GM10266 (cell line): ENCODE data around the gene MARK3.

Experiments used
- DNase-seq: peaks from one replicate; pipeline ENCODE4 v3.0.0; 2012; ENCODE audit errors: extremely low spot score
- CTCF ChIP-seq: IDR thresholded peaks from 2 replicates; pipeline ENCODE4 v1.5.1; 2012; ENCODE audit warnings: mild to moderate bottlenecking, low read depth; ENCODE audit not compliant: control insufficient read depth, insufficient read depth; ENCODE audit errors: missing control alignments

The MARK3 gene

GRCh38 chr14:103391048-103391447, 5.8 kb downstream of the MARK3 start:
- TF ChIP-seq CTCF, result peak; percentile 38
- DNase-seq, result no peak

GRCh38 chr14:103392106-103392505, 6.9 kb downstream of the MARK3 start:
- TF ChIP-seq CTCF, result no peak
- no peak for DNase-seq

- DNase-seq, result no peak
These were observed 7.4 kb downstream of the MARK3 start for GRCh38 chr14:103392572-103392971.

GRCh38 chr14:103393070-103393469, 7.9 kb downstream of the MARK3 start:
- TF ChIP-seq CTCF, result no peak
- DNase-seq, result no peak

More at GRCh38 chr14:103392572-103392971, 7.4 kb downstream of the MARK3 start:
- no peak for TF ChIP-seq CTCF

- no peak for DNase-seq
- peak; percentile 49 for TF ChIP-seq CTCF
These were observed 8.7 kb downstream of the MARK3 start for GRCh38 chr14:103393676-103394626.

GRCh38 chr14:103395244-103395643, 10.0 kb downstream of the MARK3 start:
- no peak for DNase-seq
- no peak for TF ChIP-seq CTCF

- no peak for DNase-seq
- no peak for TF ChIP-seq CTCF
These were observed 11.2 kb downstream of the MARK3 start for GRCh38 chr14:103396463-103396862.
